Renal pelvis (tissue), 4 donors: ENCODE results near the gene COX17. TPM values are rescaled to one million over a fixed set of nuclear protein-coding genes. Genes with fewer than 3 reads are reported as not detected.

Experiments used
- DNase-seq: peaks from one replicate; pipeline ENCODE4 v3.0.0-alpha.2; 2013
- polyA plus RNA-seq, 3 donors: library from polyadenylated mRNA; unstranded; fragments of 120-200 nt; gene quantifications; one replicate each; pipeline ENCODE4 v1.2.1, GENCODE V29; 2013; ENCODE audit not compliant: insufficient read length in 3 of 3

The COX17 gene
- polyA plus RNA-seq, 3 donors = 44.2 to 47.2 (median 45.0) TPM

- no peak for DNase-seq
Observed at GRCh38 chr3:119649761-119650160, 27.4 kb downstream of the COX17 start.

- no peak for DNase-seq
Observed at GRCh38 chr3:119647843-119648575, 29.2 kb downstream of the COX17 start.

GRCh38 chr3:119647171-119647570, 30.0 kb downstream of the COX17 start:
- peak; percentile 63 for DNase-seq

- DNase-seq = no peak
Observed at GRCh38 chr3:119645813-119646212, 31.4 kb downstream of the COX17 start.

GRCh38 chr3:119644481-119644880, 32.7 kb downstream of the COX17 start:
- DNase-seq = no peak

- DNase-seq = no peak
Observed at GRCh38 chr3:119643528-119643927, 33.7 kb downstream of the COX17 start.

- no peak for DNase-seq
Observed at GRCh38 chr3:119642746-119643473, 34.3 kb downstream of the COX17 start.

GRCh38 chr3:119641416-119641815, 35.8 kb downstream of the COX17 start:
- DNase-seq = no peak

- no peak for DNase-seq
Observed at GRCh38 chr3:119639494-119640350, 37.5 kb downstream of the COX17 start.

- no peak for DNase-seq
Observed at GRCh38 chr3:119637679-119638477, 39.3 kb downstream of the COX17 start.

- no peak for DNase-seq
Observed at GRCh38 chr3:119636891-119637611, 40.2 kb downstream of the COX17 start.

- DNase-seq = no peak
Observed at GRCh38 chr3:119636249-119636648, 41.0 kb downstream of the COX17 start.

GRCh38 chr3:119635719-119636118, 41.5 kb downstream of the COX17 start:
- DNase-seq = no peak

GRCh38 chr3:119632829-119633228, 44.4 kb downstream of the COX17 start:
- no peak for DNase-seq

GRCh38 chr3:119632216-119632615, 45.0 kb downstream of the COX17 start:
- no peak for DNase-seq

- no peak for DNase-seq
Observed at GRCh38 chr3:119631516-119631915, 45.7 kb downstream of the COX17 start.

- DNase-seq = no peak
Observed at GRCh38 chr3:119630880-119631329, 46.3 kb downstream of the COX17 start.

- DNase-seq = no peak
Observed at GRCh38 chr3:119630128-119630879, 46.9 kb downstream of the COX17 start.

- no peak for DNase-seq
Observed at GRCh38 chr3:119628816-119629445, 48.3 kb downstream of the COX17 start.

- no peak for DNase-seq
Observed at GRCh38 chr3:119628390-119628789, 48.8 kb downstream of the COX17 start.
